HFFc6 (cell line): ENCODE results near the gene AK2. TPM values are rescaled to one million over a fixed set of nuclear protein-coding genes. Genes with fewer than 3 reads are reported as not detected.
"Not testable (repeated sequence)": the region's sequence is repeated elsewhere in the genome, so short reads cannot be mapped to it uniquely, and the experiment has no call there.

Experiments
- DNase-seq: peaks from one replicate; pipeline ENCODE4 v3.0.0-alpha.2; 2018
- H3K27ac Mint-ChIP-seq: 2 replicates; pipeline ENCODE4 v1.8.0; 2020; ENCODE audit warnings: mild to moderate bottlenecking, mixed read lengths
- H3K27me3 Mint-ChIP-seq: 2 replicates; pipeline ENCODE4 v1.8.0; 2021; ENCODE audit warnings: mild to moderate bottlenecking, moderate library complexity, mixed read lengths; ENCODE audit not compliant: insufficient read depth
- H3K36me3 Mint-ChIP-seq: 2 replicates; pipeline ENCODE4 v1.8.0; 2021; ENCODE audit warnings: low read depth, mixed read lengths
- H3K4me1 Mint-ChIP-seq: 2 replicates; pipeline ENCODE4 v1.8.0; 2020; ENCODE audit warnings: low read depth, mixed read lengths
- H3K4me3 Mint-ChIP-seq: 2 replicates; pipeline ENCODE4 v1.8.0; 2020; ENCODE audit warnings: mild to moderate bottlenecking, moderate library complexity, mixed read lengths
- H3K9me3 Mint-ChIP-seq: 2 replicates; pipeline ENCODE4 v1.8.0; 2020; ENCODE audit warnings: mild to moderate bottlenecking, mixed read lengths
- total RNA-seq, 6 experiments: library from RNA; stranded (reverse); fragmentation: NEBNext Ultra II Directional; extraction: Animal tissue kit (Norgen Biotek cat#: 25700); gene quantifications; 2 replicates in 1 of 6; 3 replicates in 5 of 6; pipeline ENCODE4 v1.2.3, GENCODE V29; 2021
- TF ChIP-seq, protein P1 (sequence below): fragments of 200-600 bp; sonication (generic); IDR thresholded peaks from 2 replicates; pipeline ENCODE4 v1.5.0; 2021; ENCODE audit warnings: antibody characterized with exemption, mild to moderate bottlenecking

Gene AK2
- total RNA-seq, 6 experiments from 2014 or later = 160 to 173 (median 168) TPM

- peak overlapping the region; percentile 19; the same call in 1 of the 2 replicates for H3K27ac Mint-ChIP-seq
- H3K9me3 Mint-ChIP-seq = no peaks in the 10 kb centered on the region
- H3K4me1 Mint-ChIP-seq = peaks cover 60% of the 10 kb centered on the region
- TF ChIP-seq, protein P1, sequence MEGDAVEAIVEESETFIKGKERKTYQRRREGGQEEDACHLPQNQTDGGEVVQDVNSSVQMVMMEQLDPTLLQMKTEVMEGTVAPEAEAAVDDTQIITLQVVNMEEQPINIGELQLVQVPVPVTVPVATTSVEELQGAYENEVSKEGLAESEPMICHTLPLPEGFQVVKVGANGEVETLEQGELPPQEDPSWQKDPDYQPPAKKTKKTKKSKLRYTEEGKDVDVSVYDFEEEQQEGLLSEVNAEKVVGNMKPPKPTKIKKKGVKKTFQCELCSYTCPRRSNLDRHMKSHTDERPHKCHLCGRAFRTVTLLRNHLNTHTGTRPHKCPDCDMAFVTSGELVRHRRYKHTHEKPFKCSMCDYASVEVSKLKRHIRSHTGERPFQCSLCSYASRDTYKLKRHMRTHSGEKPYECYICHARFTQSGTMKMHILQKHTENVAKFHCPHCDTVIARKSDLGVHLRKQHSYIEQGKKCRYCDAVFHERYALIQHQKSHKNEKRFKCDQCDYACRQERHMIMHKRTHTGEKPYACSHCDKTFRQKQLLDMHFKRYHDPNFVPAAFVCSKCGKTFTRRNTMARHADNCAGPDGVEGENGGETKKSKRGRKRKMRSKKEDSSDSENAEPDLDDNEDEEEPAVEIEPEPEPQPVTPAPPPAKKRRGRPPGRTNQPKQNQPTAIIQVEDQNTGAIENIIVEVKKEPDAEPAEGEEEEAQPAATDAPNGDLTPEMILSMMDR = no peak
- H3K27me3 Mint-ChIP-seq = no peaks in the 10 kb centered on the region; the same call in none of the 2 replicates
- H3K36me3 Mint-ChIP-seq = no peaks in the 10 kb centered on the region
- no peak overlapping the region for H3K4me3 Mint-ChIP-seq
- no peak for DNase-seq
These were observed 36.2 kb downstream of the AK2 start for GRCh38 chr1:33000427-33001026.

GRCh38 chr1:32998997-32999396, 37.7 kb downstream of the AK2 start:
- Mint-ChIP-seq H3K4me1 (peaks cover 46% of the 10 kb centered on the region), H3K4me3 (no peak overlapping the region), H3K9me3 (no peaks in the 10 kb centered on the region), H3K36me3 (no peaks in the 10 kb centered on the region), H3K27ac (peak overlapping the region; percentile 96), H3K27me3 (no peaks in the 10 kb centered on the region; the same call in none of the 2 replicates)
- TF ChIP-seq, protein P1 = no peak
- no peak for DNase-seq

GRCh38 chr1:32998064-32998463, 38.6 kb downstream of the AK2 start:
- no peak for DNase-seq
- TF ChIP-seq, protein P1 = no peak
- no peaks in the 10 kb centered on the region; the same call in none of the 2 replicates for H3K27me3 Mint-ChIP-seq
- H3K36me3 Mint-ChIP-seq = no peaks in the 10 kb centered on the region
- H3K4me3 Mint-ChIP-seq = peak overlapping the region; percentile 45
- peaks cover 40% of the 10 kb centered on the region for H3K4me1 Mint-ChIP-seq
- H3K9me3 Mint-ChIP-seq = no peaks in the 10 kb centered on the region
- H3K27ac Mint-ChIP-seq = peak overlapping the region; percentile 96

DNA sequence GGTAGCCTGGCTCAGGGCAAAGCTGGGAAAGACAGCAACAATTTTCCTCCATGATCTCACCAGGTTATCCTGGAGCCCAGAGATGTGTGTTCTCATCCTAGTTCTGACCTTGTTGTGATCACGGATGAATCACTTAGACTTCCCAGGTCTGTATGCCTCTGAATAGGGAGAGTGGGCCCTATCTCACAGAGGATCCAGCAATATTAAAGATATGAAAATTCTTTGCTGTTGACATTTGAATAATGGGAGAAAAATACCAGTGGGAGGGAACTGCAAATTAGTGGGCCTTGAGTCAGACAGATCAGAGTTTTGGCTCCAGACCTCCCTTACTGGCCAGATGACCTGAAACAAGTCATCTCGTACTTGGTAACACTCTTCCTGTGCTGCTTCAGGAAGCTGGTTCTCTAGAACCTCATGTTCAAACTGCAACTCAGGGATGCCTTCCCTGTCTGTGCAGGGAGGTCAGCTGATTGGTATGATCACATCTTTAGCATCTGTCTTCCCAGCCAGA, 39.2 kb downstream of the AK2 start:
- Mint-ChIP-seq H3K4me3 (peak overlapping the region; percentile 45), H3K9me3 (no peaks in the 10 kb centered on the region), H3K4me1 (peaks cover 40% of the 10 kb centered on the region), H3K27ac (peak overlapping the region; percentile 96), H3K27me3 (no peaks in the 10 kb centered on the region; the same call in none of the 2 replicates), H3K36me3 (no peaks in the 10 kb centered on the region)
- TF ChIP-seq, protein P1 = no peak
- DNase-seq = peak; percentile 68

DNA sequence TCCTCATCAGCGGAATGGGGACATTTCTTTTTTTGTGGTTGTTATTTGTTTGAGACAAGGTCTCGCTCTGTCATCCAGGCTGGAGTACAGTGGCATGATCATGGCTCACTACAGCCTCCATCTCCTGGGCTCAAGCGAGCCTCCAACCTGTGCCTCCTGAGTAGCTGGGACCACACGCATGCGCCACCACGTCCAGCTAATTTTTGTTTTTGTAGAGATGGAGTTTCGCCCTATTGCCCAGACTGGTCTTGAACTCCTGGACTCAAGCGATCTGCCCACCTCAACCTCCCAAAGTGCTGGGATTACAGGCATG, 43.4 kb downstream of the AK2 start:
- H3K27ac Mint-ChIP-seq = peak overlapping the region; percentile 89; the same call in 1 of the 2 replicates
- H3K4me3 Mint-ChIP-seq, DNase-seq, H3K9me3 Mint-ChIP-seq, H3K27me3 Mint-ChIP-seq, H3K36me3 Mint-ChIP-seq: not testable (repeated sequence)
- peaks cover 63% of the 10 kb centered on the region for H3K4me1 Mint-ChIP-seq

GRCh38 chr1:32992489-32993323, 44.0 kb downstream of the AK2 start:
- peak; percentile 94 for DNase-seq
- peaks cover 60% of the 10 kb centered on the region for H3K4me1 Mint-ChIP-seq
- no peaks in the 10 kb centered on the region; the same call in 1 of the 2 replicates for H3K27me3 Mint-ChIP-seq
- TF ChIP-seq, protein P1 = no peak
- H3K9me3 Mint-ChIP-seq = no peaks in the 10 kb centered on the region
- H3K4me3 Mint-ChIP-seq = peak overlapping the region; percentile 33
- no peaks in the 10 kb centered on the region for H3K36me3 Mint-ChIP-seq
- H3K27ac Mint-ChIP-seq = peak overlapping the region; percentile 89
